GM21576 (cell line): ENCODE measurements around the gene TP63.

ENCODE experiments used
- ATAC-seq: cut with Tn5 transposase; IDR thresholded peaks from one replicate; pipeline ENCODE4 v1.9.1; 2021; ENCODE audit warnings: mild to moderate bottlenecking, moderate library complexity; ENCODE audit not compliant: unreplicated experiment

Gene TP63

GRCh38 chr3:189842681-189843602 is 211.8 kb downstream of the TP63 start:
- ATAC-seq, result no peak

- no peak for ATAC-seq
Measured at GRCh38 chr3:189845069-189845468, 213.9 kb downstream of the TP63 start.

GRCh38 chr3:189848395-189849040 is 217.3 kb downstream of the TP63 start:
- ATAC-seq, result no peak

GRCh38 chr3:189849262-189849661 is 218.1 kb downstream of the TP63 start:
- ATAC-seq, result no peak

- ATAC-seq, result no peak
Measured at GRCh38 chr3:189851682-189852081, 220.5 kb downstream of the TP63 start.

GRCh38 chr3:189853906-189854305 is 222.7 kb downstream of the TP63 start:
- ATAC-seq, result no peak

- no peak for ATAC-seq
Measured at GRCh38 chr3:189860296-189860695, 229.1 kb downstream of the TP63 start.

- ATAC-seq, result no peak
Measured at GRCh38 chr3:189862385-189862998, 231.3 kb downstream of the TP63 start.

GRCh38 chr3:189863031-189863430 is 231.8 kb downstream of the TP63 start:
- ATAC-seq, result no peak

- no peak for ATAC-seq
Measured at GRCh38 chr3:189868061-189868460, 236.9 kb downstream of the TP63 start.

- ATAC-seq, result no peak
Measured at GRCh38 chr3:189869165-189869564, 238.0 kb downstream of the TP63 start.

GRCh38 chr3:189871418-189871817 is 240.2 kb downstream of the TP63 start:
- ATAC-seq, result no peak

- ATAC-seq, result peak; percentile 56
Measured at GRCh38 chr3:189883113-189883753, 252.0 kb downstream of the TP63 start.

- no peak for ATAC-seq
Measured at GRCh38 chr3:189890496-189890895, 259.3 kb downstream of the TP63 start.

- no peak for ATAC-seq
Measured at GRCh38 chr3:189896533-189896932, 265.3 kb downstream of the TP63 start.

GRCh38 chr3:189897406-189897805 is 266.2 kb downstream of the TP63 start:
- no peak for ATAC-seq

- no peak for ATAC-seq
Measured at GRCh38 chr3:189898559-189899153, 267.5 kb downstream of the TP63 start.

GRCh38 chr3:189899186-189899585 is 268.0 kb downstream of the TP63 start:
- ATAC-seq, result no peak

- no peak for ATAC-seq
Measured at GRCh38 chr3:189900578-189900977, 269.4 kb downstream of the TP63 start.

GRCh38 chr3:189901481-189901880 is 270.3 kb downstream of the TP63 start:
- ATAC-seq, result no peak
